SJSA1 (cell line): ENCODE results near the gene ZNF385B. TPM values are rescaled to one million over a fixed set of nuclear protein-coding genes. Genes with fewer than 3 reads are reported as not detected.

Experiments used
- DNase-seq, 2 experiments: peaks; one replicate each; pipeline ENCODE4 v3.0.0-alpha.2; 2015 to 2020; ENCODE audit warnings: low spot score in 2 of 2, low read depth in 1 of 2
- H3K27ac ChIP-seq: fragments of 250-450 bp; sonication (Bioruptor Pico); 2 replicates; pipeline ENCODE4 v1.5.1; 2020; ENCODE audit warnings: mild to moderate bottlenecking, moderate library complexity
- H3K27me3 ChIP-seq: fragments of 250-450 bp; sonication (Bioruptor Pico); replicated peaks from 2 replicates; pipeline ENCODE4 v1.5.1; 2020; ENCODE audit warnings: mild to moderate bottlenecking, moderate library complexity
- H3K36me3 ChIP-seq: fragments of 250-450 bp; sonication (Bioruptor Pico); 2 replicates; pipeline ENCODE4 v1.5.1; 2020; ENCODE audit warnings: mild to moderate bottlenecking
- H3K4me1 ChIP-seq: fragments of 250-450 bp; sonication (Bioruptor Pico); replicated peaks from 2 replicates; pipeline ENCODE4 v1.6.1; 2021; ENCODE audit warnings: mild to moderate bottlenecking
- H3K4me3 ChIP-seq: fragments of 250-450 bp; sonication (Bioruptor Pico); 2 replicates; pipeline ENCODE4 v1.5.1; 2020; ENCODE audit warnings: mild to moderate bottlenecking
- H3K9me3 ChIP-seq: fragments of 250-450 bp; sonication (Bioruptor Pico); replicated peaks from 2 replicates; pipeline ENCODE4 v1.5.1; 2020; ENCODE audit warnings: mild to moderate bottlenecking
- total RNA-seq: library from RNA; depleted of rRNA; stranded (reverse); fragments of >200 nt; shearing (Covaris generic); gene quantifications from 2 replicates; pipeline ENCODE4 v1.2.3, GENCODE V29; 2014

The ZNF385B gene
- total RNA-seq, 1 experiment from 2014 or later: not detected

- H3K36me3 ChIP-seq: no peaks in the 10 kb centered on the region
- H3K4me3 ChIP-seq: no peak overlapping the region
- H3K27me3 ChIP-seq: no peaks in the 10 kb centered on the region
- H3K27ac ChIP-seq: no peak overlapping the region
- H3K4me1 ChIP-seq: no peaks in the 10 kb centered on the region
- no peaks in the 10 kb centered on the region for H3K9me3 ChIP-seq
- DNase-seq: no peak
Measured at GRCh38 chr2:179726461-179727180, 134.8 kb downstream of the ZNF385B start.

- H3K9me3 ChIP-seq: no peaks in the 10 kb centered on the region
- H3K4me3 ChIP-seq: no peak overlapping the region
- H3K36me3 ChIP-seq: no peaks in the 10 kb centered on the region
- DNase-seq: no peak
- no peak overlapping the region for H3K27ac ChIP-seq
- no peaks in the 10 kb centered on the region for H3K27me3 ChIP-seq
- H3K4me1 ChIP-seq: no peaks in the 10 kb centered on the region
Measured at GRCh38 chr2:179724403-179724802, 137.0 kb downstream of the ZNF385B start.

- DNase-seq: no peak
- Histone ChIP-seq H3K36me3 (no peaks in the 10 kb centered on the region), H3K4me3 (no peak overlapping the region), H3K27ac (no peak overlapping the region), H3K27me3 (no peaks in the 10 kb centered on the region), H3K4me1 (no peaks in the 10 kb centered on the region), H3K9me3 (no peaks in the 10 kb centered on the region)
Measured at GRCh38 chr2:179720173-179720772, 141.1 kb downstream of the ZNF385B start.

GRCh38 chr2:179715871-179716270 is 145.5 kb downstream of the ZNF385B start:
- Histone ChIP-seq H3K27ac (no peak overlapping the region), H3K4me3 (no peak overlapping the region), H3K27me3 (peaks cover 4% of the 10 kb centered on the region; the same call in 1 of the 2 replicates), H3K4me1 (no peaks in the 10 kb centered on the region), H3K36me3 (no peaks in the 10 kb centered on the region), H3K9me3 (no peaks in the 10 kb centered on the region)
- no peak for DNase-seq

- H3K4me3 ChIP-seq: no peak overlapping the region
- H3K9me3 ChIP-seq: no peaks in the 10 kb centered on the region
- no peaks in the 10 kb centered on the region for H3K4me1 ChIP-seq
- no peak overlapping the region for H3K27ac ChIP-seq
- H3K27me3 ChIP-seq: peaks cover 4% of the 10 kb centered on the region; the same call in 1 of the 2 replicates
- no peak for DNase-seq
- no peaks in the 10 kb centered on the region for H3K36me3 ChIP-seq
Measured at GRCh38 chr2:179715196-179715595, 146.2 kb downstream of the ZNF385B start.

GRCh38 chr2:179712825-179713224 is 148.6 kb downstream of the ZNF385B start:
- H3K4me3 ChIP-seq: no peak overlapping the region
- H3K27ac ChIP-seq: no peak overlapping the region
- no peak for DNase-seq
- no peaks in the 10 kb centered on the region for H3K9me3 ChIP-seq
- peaks cover 4% of the 10 kb centered on the region; the same call in 1 of the 2 replicates for H3K27me3 ChIP-seq
- H3K36me3 ChIP-seq: no peaks in the 10 kb centered on the region
- H3K4me1 ChIP-seq: no peaks in the 10 kb centered on the region

- DNase-seq: no peak
Measured at GRCh38 chr2:179711375-179711774, 150.0 kb downstream of the ZNF385B start.

GRCh38 chr2:179703702-179704101 is 157.7 kb downstream of the ZNF385B start:
- no peak for DNase-seq
- Histone ChIP-seq H3K36me3 (no peaks in the 10 kb centered on the region), H3K4me3 (no peak overlapping the region), H3K27me3 (no peaks in the 10 kb centered on the region), H3K9me3 (no peaks in the 10 kb centered on the region), H3K27ac (no peak overlapping the region), H3K4me1 (no peaks in the 10 kb centered on the region)

More at GRCh38 chr2:179711375-179711774, 150.0 kb downstream of the ZNF385B start:
- H3K4me1 ChIP-seq: no peaks in the 10 kb centered on the region
- peaks cover 4% of the 10 kb centered on the region; the same call in 1 of the 2 replicates for H3K27me3 ChIP-seq
- H3K4me3 ChIP-seq: no peak overlapping the region
- no peaks in the 10 kb centered on the region for H3K9me3 ChIP-seq
- no peak overlapping the region for H3K27ac ChIP-seq
- no peaks in the 10 kb centered on the region for H3K36me3 ChIP-seq

- no peaks in the 10 kb centered on the region for H3K36me3 ChIP-seq
Measured at GRCh38 chr2:179702912-179703311, 158.5 kb downstream of the ZNF385B start.

GRCh38 chr2:179701524-179702110 is 159.8 kb downstream of the ZNF385B start:
- DNase-seq: no peak
- H3K27me3 ChIP-seq: no peaks in the 10 kb centered on the region
- H3K36me3 ChIP-seq: no peaks in the 10 kb centered on the region
- H3K4me1 ChIP-seq: no peaks in the 10 kb centered on the region
- no peaks in the 10 kb centered on the region for H3K9me3 ChIP-seq
- H3K4me3 ChIP-seq: no peak overlapping the region
- H3K27ac ChIP-seq: no peak overlapping the region

More at GRCh38 chr2:179702912-179703311, 158.5 kb downstream of the ZNF385B start:
- no peak for DNase-seq
- H3K27me3 ChIP-seq: no peaks in the 10 kb centered on the region
- no peak overlapping the region for H3K4me3 ChIP-seq
- H3K4me1 ChIP-seq: no peaks in the 10 kb centered on the region
- H3K9me3 ChIP-seq: no peaks in the 10 kb centered on the region
- H3K27ac ChIP-seq: no peak overlapping the region

GRCh38 chr2:179695486-179695885 is 165.9 kb downstream of the ZNF385B start:
- H3K27me3 ChIP-seq: no peaks in the 10 kb centered on the region
- H3K4me3 ChIP-seq: no peak overlapping the region
- no peaks in the 10 kb centered on the region for H3K9me3 ChIP-seq
- H3K4me1 ChIP-seq: no peaks in the 10 kb centered on the region
- no peak overlapping the region for H3K27ac ChIP-seq
- DNase-seq: no peak
- no peaks in the 10 kb centered on the region for H3K36me3 ChIP-seq

- no peak for DNase-seq
- Histone ChIP-seq H3K27ac (no peak overlapping the region), H3K4me1 (no peaks in the 10 kb centered on the region), H3K9me3 (no peaks in the 10 kb centered on the region), H3K36me3 (no peaks in the 10 kb centered on the region), H3K27me3 (no peaks in the 10 kb centered on the region), H3K4me3 (no peak overlapping the region)
Measured at GRCh38 chr2:179694963-179695362, 166.4 kb downstream of the ZNF385B start.

- no peak overlapping the region for H3K4me3 ChIP-seq
- no peaks in the 10 kb centered on the region for H3K9me3 ChIP-seq
- H3K4me1 ChIP-seq: no peaks in the 10 kb centered on the region
- no peaks in the 10 kb centered on the region for H3K36me3 ChIP-seq
- no peaks in the 10 kb centered on the region for H3K27me3 ChIP-seq
- DNase-seq: no peak
- H3K27ac ChIP-seq: no peak overlapping the region
Measured at GRCh38 chr2:179692610-179693009, 168.8 kb downstream of the ZNF385B start.

- H3K4me1 ChIP-seq: no peaks in the 10 kb centered on the region
- no peaks in the 10 kb centered on the region for H3K27me3 ChIP-seq
- H3K36me3 ChIP-seq: no peaks in the 10 kb centered on the region
- H3K4me3 ChIP-seq: no peak overlapping the region
- H3K27ac ChIP-seq: no peak overlapping the region
- no peak for DNase-seq
- no peaks in the 10 kb centered on the region for H3K9me3 ChIP-seq
Measured at GRCh38 chr2:179692043-179692442, 169.4 kb downstream of the ZNF385B start.
